Heart left ventricle (tissue), 16 donors: Measurements from ENCODE around the gene HEPACAM. TPM values are rescaled to one million over a fixed set of nuclear protein-coding genes. Genes with fewer than 3 reads are reported as not detected.
A peak's percentile ranks its signal among the peaks of the same experiment; 100 is the strongest.

Experiments
- ATAC-seq, 4 donors: fragments of 200-7000 bp; cut with Tn5 transposase; one replicate each; pipeline ENCODE4 v1.9.1; 2020 to 2022; ENCODE audit warnings: moderate library complexity in 4 of 4, mild to moderate bottlenecking in 3 of 4, moderate number of reproducible peaks in 1 of 4
- DNase-seq, 5 donors: peaks; one replicate each; pipeline ENCODE4 v3.0.0-alpha.2; 2020
- H3K27ac ChIP-seq, 12 donors: fragments of 200-600 bp; sonication (generic) in 4 of 12; one replicate each; pipeline versions ENCODE4 v1.5.0 to v1.8.0; 2016 to 2022; ENCODE audit warnings: mild to moderate bottlenecking in 2 of 12
- H3K27me3 ChIP-seq, 9 donors: fragments of 200-600 bp; sonication (generic) in 2 of 9; one replicate each; pipeline versions ENCODE4 v1.5.1 to v1.8.0; 2016 to 2022; ENCODE audit warnings: mild to moderate bottlenecking in 3 of 9
- H3K36me3 ChIP-seq, 9 donors: fragments of 200-600 bp; sonication (generic) in 2 of 9; one replicate each; pipeline versions ENCODE4 v1.5.0 to v1.8.0; 2018 to 2022; ENCODE audit warnings: mild to moderate bottlenecking in 2 of 9
- H3K4me1 ChIP-seq, 12 donors: fragments of 200-600 bp; sonication (generic) in 4 of 12; one replicate each; pipeline versions ENCODE4 v1.5.0 to v1.8.0; 2016 to 2022; ENCODE audit warnings: mild to moderate bottlenecking in 3 of 12
- H3K4me3 ChIP-seq, 12 donors: fragments of 200-600 bp; sonication (generic) in 4 of 12; one replicate each; pipeline versions ENCODE4 v1.5.0 to v1.8.0; 2017 to 2022; ENCODE audit warnings: mild to moderate bottlenecking in 9 of 12, moderate library complexity in 4 of 12
- H3K9me3 ChIP-seq, 12 donors: fragments of 200-600 bp; sonication (generic) in 4 of 12; one replicate each; pipeline versions ENCODE4 v1.5.0 to v1.8.0; 2016 to 2022; ENCODE audit warnings: mild to moderate bottlenecking in 1 of 12
- POLR2A ChIP-seq, 2 donors: fragments of 450-650 bp; IDR thresholded peaks; one replicate each; pipeline ENCODE4 v1.6.1; 2017; ENCODE audit warnings: antibody characterized with exemption in 2 of 2, mild to moderate bottlenecking in 2 of 2, moderate library complexity in 2 of 2
- WGBS, 4 donors: extraction: QIAGEN DNeasy Blood & Tissue Kit in 2 of 4; methylation state at CpG; one replicate each; pipeline versions ENCODE4 v1.1.5 to v1.1.7; 2013 to 2018; 5-methylcytosine and 5-hydroxymethylcytosine counted together
- intact Hi-C, 10 donors: fragments of 100-400 bp; cut with DNase I; formaldehyde crosslinking; loops; one replicate each; pipeline versions ENCODE4 v1.11.1 to v1.14.2; 2022
- polyA plus RNA-seq, 2 donors: library from polyadenylated mRNA; stranded (reverse); fragments of 200-250 nt; gene quantifications; one replicate each; pipeline ENCODE4 v1.2.3, GENCODE V29; 2013
- total RNA-seq, 9 donors: library from RNA; depleted of rRNA in 2 of 9; stranded (reverse); fragments of >200 nt in 2 of 9; fragmentation: NEBNext Ultra II Directional in 3 of 9; extraction: Animal tissue kit (Norgen Biotek cat#: 25700) in 3 of 9; gene quantifications; one replicate each; pipeline versions ENCODE4 v1.1.0 to v1.2.4, GENCODE V29; 2016 to 2023
- TF ChIP-seq, protein P1 (sequence below), 12 donors: fragments of 200-600 bp; sonication (generic) in 4 of 12; IDR thresholded peaks; one replicate each; pipeline versions ENCODE4 v1.5.0 to v1.8.0; 2018 to 2022; ENCODE audit warnings: antibody characterized with exemption in 12 of 12, mild to moderate bottlenecking in 5 of 12
- donor health status: ischemic (EF 13 %, LVEDD 7.1; RV severe dilation, severe dysfunction).
- donor health status: healthy with polysubstance abuse.
- donor health status: DM: no; HTN: yes; CAD: no.
- donor health status: DM: no; HTN: no; CAD: no.
- donor health status: ischemic (EF 25% LVEDD 6.9; RV normal size, moderate dysfunction).
- donor health status: ischemic (EF 25% LVEDD 5.7; RV mildly dilated, moderate dysfunction).
- donor health status: healthy.
- donor health status: DM: yes; HTN: yes; CAD: no.
- donor health status: ischemic (EF 35%, LVEDD 5.7; RV mildly dilated, moderate dysfunction).
- donor health status: nonischemic (EF 11% LVEDD 7.7; RV severe dilation, severe dysfunction).
- donor health status: DM: yes; HTN: yes; CAD: no.
- donor health status: PGD.
- donor health status: ischemic (EF 29% LVEDD 5.4; RV normal size, mild dysfunction).
- donor health status: nonischemic (EF 23%, LVEDD 6.1; RV moderate dilation, normal function).

The HEPACAM gene
- total and polyA plus RNA-seq, 11 donors = 0.07 to 2.6 (median 0.38) TPM; not detected in 4

GRCh38 chr11:124895471-124895971, 40.3 kb downstream of the HEPACAM start:
- peak overlapping the region; percentile 74 to 93 (median 85) for H3K27ac ChIP-seq
- TF ChIP-seq, protein P1, sequence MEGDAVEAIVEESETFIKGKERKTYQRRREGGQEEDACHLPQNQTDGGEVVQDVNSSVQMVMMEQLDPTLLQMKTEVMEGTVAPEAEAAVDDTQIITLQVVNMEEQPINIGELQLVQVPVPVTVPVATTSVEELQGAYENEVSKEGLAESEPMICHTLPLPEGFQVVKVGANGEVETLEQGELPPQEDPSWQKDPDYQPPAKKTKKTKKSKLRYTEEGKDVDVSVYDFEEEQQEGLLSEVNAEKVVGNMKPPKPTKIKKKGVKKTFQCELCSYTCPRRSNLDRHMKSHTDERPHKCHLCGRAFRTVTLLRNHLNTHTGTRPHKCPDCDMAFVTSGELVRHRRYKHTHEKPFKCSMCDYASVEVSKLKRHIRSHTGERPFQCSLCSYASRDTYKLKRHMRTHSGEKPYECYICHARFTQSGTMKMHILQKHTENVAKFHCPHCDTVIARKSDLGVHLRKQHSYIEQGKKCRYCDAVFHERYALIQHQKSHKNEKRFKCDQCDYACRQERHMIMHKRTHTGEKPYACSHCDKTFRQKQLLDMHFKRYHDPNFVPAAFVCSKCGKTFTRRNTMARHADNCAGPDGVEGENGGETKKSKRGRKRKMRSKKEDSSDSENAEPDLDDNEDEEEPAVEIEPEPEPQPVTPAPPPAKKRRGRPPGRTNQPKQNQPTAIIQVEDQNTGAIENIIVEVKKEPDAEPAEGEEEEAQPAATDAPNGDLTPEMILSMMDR (IDR thresholded peaks at IDR 0.05) = no peak
- no peak for TF ChIP-seq POLR2A (IDR thresholded peaks at IDR 0.05)
- DNase-seq (peak in 1 of 5 donors; percentile 26), ATAC-seq (no peak)
- H3K4me1 ChIP-seq = peaks cover 0 to 92% (median 58%) of the 10 kb centered on the region in 12 donors
- no peaks in the 10 kb centered on the region for H3K9me3 ChIP-seq
- no peaks in the 10 kb centered on the region for H3K27me3 ChIP-seq
- peak overlapping the region; percentile 34 to 71 (median 56) for H3K4me3 ChIP-seq
- H3K36me3 ChIP-seq = peaks cover 0 to 36% (median 9%) of the 10 kb centered on the region in 9 donors
- intact Hi-C loops = no loop called here
- WGBS, 4 donors = 58 to 74% (median 62%) methylated on average over 20 of the region's 20 CpGs

DNA sequence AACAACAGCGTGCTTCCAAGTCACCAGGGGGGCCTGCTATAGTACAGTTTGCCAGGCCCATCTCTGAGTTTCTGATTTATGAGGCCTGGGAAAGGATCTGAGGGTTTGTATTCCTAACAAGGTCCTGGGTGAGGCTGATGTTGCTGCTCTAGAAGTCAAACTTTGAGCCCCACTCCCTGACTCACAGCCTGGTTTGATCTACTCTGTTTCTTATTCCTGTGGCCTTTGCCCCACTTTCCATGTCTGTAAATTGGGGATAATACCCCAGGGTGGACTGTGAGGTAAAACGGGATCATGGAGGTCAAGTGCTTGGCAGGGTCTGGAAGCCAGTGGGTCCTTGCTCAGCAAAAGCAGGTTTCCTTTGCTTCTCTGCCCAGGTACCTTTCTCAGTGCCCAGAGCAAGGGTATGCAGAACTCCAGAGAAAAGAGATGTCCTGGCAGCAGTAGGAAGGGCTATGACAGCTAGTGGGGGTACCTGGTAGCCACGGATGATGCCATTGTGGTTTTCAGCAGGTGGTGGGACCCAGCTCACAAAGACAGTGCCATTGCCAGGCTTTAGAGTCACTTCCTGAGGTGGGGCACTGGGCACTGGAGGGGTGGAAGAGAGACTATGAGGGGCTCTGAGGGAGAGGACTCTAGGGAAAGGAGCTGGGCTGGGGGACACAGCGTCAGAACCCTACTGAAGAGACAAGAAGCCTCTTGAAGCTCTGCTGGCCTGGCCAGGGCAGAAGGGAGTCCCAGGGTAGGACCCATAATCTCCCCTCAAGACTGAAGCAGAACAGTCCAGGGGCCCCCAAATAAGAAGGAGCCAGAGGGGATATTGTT, 41.0 kb downstream of the HEPACAM start:
- peak overlapping the region; percentile 19 to 93 (median 85) for H3K27ac ChIP-seq
- 56 to 74% (median 64%) methylated on average over 4 of the region's 4 CpGs for WGBS, 4 donors
- H3K9me3 ChIP-seq = no peaks in the 10 kb centered on the region
- no peak for DNase-seq
- H3K27me3 ChIP-seq = no peaks in the 10 kb centered on the region
- H3K36me3 ChIP-seq = peaks cover 0 to 36% (median 9%) of the 10 kb centered on the region in 9 donors
- intact Hi-C loops = no loop called here
- H3K4me1 ChIP-seq = peaks cover 0 to 92% (median 59%) of the 10 kb centered on the region in 12 donors
- TF ChIP-seq POLR2A (IDR thresholded peaks at IDR 0.05) = no peak
- TF ChIP-seq, protein P1 (IDR thresholded peaks at IDR 0.05) = no peak
- H3K4me3 ChIP-seq = peak overlapping the region in 11 of 12 donors; percentile 34 to 71 (median 58)
- no peak for ATAC-seq

GRCh38 chr11:124893781-124894401, 42.0 kb downstream of the HEPACAM start:
- intact Hi-C loops = no loop called here
- Histone ChIP-seq H3K36me3 (peaks cover 0 to 39% (median 9%) of the 10 kb centered on the region in 9 donors), H3K4me1 (peaks cover 0 to 92% (median 55%) of the 10 kb centered on the region in 12 donors), H3K27ac (peak overlapping the region in 5 of 12 donors; percentile 7 to 85 (median 28)), H3K27me3 (no peaks in the 10 kb centered on the region), H3K4me3 (peak overlapping the region in 2 of 12 donors; percentile 54 to 58), H3K9me3 (no peaks in the 10 kb centered on the region)
- DNase-seq (peak in 1 of 5 donors; percentile 15), ATAC-seq (no peak)
- WGBS, 4 donors = 80 to 86% (median 85%) methylated on average over 13 to 14 of the region's 14 CpGs
- TF ChIP-seq, protein P1 (IDR thresholded peaks at IDR 0.05) = no peak
- no peak for TF ChIP-seq POLR2A (IDR thresholded peaks at IDR 0.05)
